Left lung (tissue), 10 donors: ENCODE data around the gene WASF3. TPM values are rescaled to one million over a fixed set of nuclear protein-coding genes. Genes with fewer than 3 reads are reported as not detected.
A peak's percentile ranks its signal among the peaks of the same experiment; 100 is the strongest.
"Not testable (repeated sequence)": the region's sequence is repeated elsewhere in the genome, so short reads cannot be mapped to it uniquely, and the experiment has no call there.

Experiments
- ATAC-seq: fragments of 200-7000 bp; cut with Tn5 transposase; one replicate; pipeline ENCODE4 v1.9.1; 2020; ENCODE audit warnings: moderate library complexity
- DNase-seq, 4 donors: peaks; one replicate each; pipeline ENCODE4 v3.0.0-alpha.2; 2013 to 2020
- H3K27ac ChIP-seq, 2 donors: fragments of 200-600 bp; sonication (generic) in 1 of 2; one replicate each; pipeline versions ENCODE4 v1.5.0 to v1.8.0; 2020 to 2021
- H3K27me3 ChIP-seq, 2 donors: fragments of 200-600 bp; sonication (generic) in 1 of 2; one replicate each; pipeline versions ENCODE4 v1.5.0 to v1.8.0; 2020 to 2021
- H3K36me3 ChIP-seq, 2 donors: fragments of 200-600 bp; sonication (generic) in 1 of 2; one replicate each; pipeline versions ENCODE4 v1.5.0 to v1.8.0; 2020 to 2021
- H3K4me1 ChIP-seq, 2 donors: fragments of 200-600 bp; one replicate each; pipeline ENCODE4 v1.8.0; 2021
- H3K4me3 ChIP-seq, 2 donors: fragments of 200-600 bp; sonication (generic) in 1 of 2; one replicate each; pipeline versions ENCODE4 v1.5.0 to v1.8.0; 2020 to 2021; ENCODE audit warnings: mild to moderate bottlenecking in 1 of 2
- H3K9me3 ChIP-seq, 2 donors: fragments of 200-600 bp; sonication (generic) in 1 of 2; one replicate each; pipeline versions ENCODE4 v1.5.0 to v1.8.0; 2020 to 2021
- CTCF ChIP-seq, 2 donors: fragments of 200-600 bp; sonication (generic) in 1 of 2; IDR thresholded peaks; one replicate each; pipeline versions ENCODE4 v1.5.0 to v1.8.0; 2021; ENCODE audit warnings: antibody characterized with exemption in 2 of 2
- intact Hi-C, 2 donors: fragments of 100-400 bp; cut with DNase I; formaldehyde crosslinking; loops; one replicate each; pipeline versions ENCODE4 v1.11.2 to v1.14.2; 2022
- polyA plus RNA-seq, 6 donors: library from polyadenylated mRNA; unstranded; fragments of 120-200 nt; gene quantifications; one replicate each; pipeline ENCODE4 v1.2.1, GENCODE V29; 2013; ENCODE audit not compliant: insufficient read length in 6 of 6
- total RNA-seq, 2 donors: library from RNA; stranded (reverse); fragmentation: NEBNext Ultra II Directional; extraction: Animal tissue kit (Norgen Biotek cat#: 25700); gene quantifications; one replicate each; pipeline ENCODE4 v1.2.1, GENCODE V29; 2021
- donor health status: DM: no; HTN: yes; CAD: no.
- donor health status: DM: no; HTN: no; CAD: no.

WASF3 gene
- total and polyA plus RNA-seq, 8 donors: 10.9 to 24.5 (median 21.2) TPM

DNA sequence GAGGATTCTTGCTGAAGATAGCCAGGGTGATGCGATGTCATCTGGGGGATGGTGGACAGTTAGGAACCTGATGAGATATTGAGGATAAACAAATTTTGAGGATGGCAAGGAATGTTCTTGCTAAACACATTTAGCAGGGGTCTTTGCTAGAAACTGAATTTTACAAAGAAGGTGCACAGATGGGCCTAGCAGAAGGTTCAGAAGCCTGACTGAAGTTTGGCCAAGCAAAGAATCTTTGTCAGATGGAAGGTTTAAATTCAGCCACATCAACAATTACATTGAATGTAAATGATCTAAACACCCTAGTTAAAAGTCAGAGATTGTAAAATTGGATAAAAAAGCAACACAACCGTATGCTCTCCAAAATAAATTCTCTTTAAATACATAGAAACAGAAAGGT, 68.8 kb downstream of the WASF3 start:
- no peak for TF ChIP-seq CTCF (IDR thresholded peaks at IDR 0.05)

GRCh38 chr13:26628706-26629105, 71.2 kb downstream of the WASF3 start:
- no peak for TF ChIP-seq CTCF (IDR thresholded peaks at IDR 0.05)
- intact Hi-C loops: no loop called here
- no peak overlapping the region for H3K4me3 ChIP-seq

More for the DNA sequence above, 68.8 kb downstream of the WASF3 start:
- peaks cover 0 to 20% of the 10 kb centered on the region in 2 donors for H3K9me3 ChIP-seq
- H3K36me3 ChIP-seq: no peaks in the 10 kb centered on the region
- no peak for ATAC-seq
- intact Hi-C loops: no loop called here
- H3K4me1 ChIP-seq: no peaks in the 10 kb centered on the region
- no peaks in the 10 kb centered on the region for H3K27me3 ChIP-seq
- no peak overlapping the region for H3K4me3 ChIP-seq
- no peak for DNase-seq
- H3K27ac ChIP-seq: no peak overlapping the region

DNA sequence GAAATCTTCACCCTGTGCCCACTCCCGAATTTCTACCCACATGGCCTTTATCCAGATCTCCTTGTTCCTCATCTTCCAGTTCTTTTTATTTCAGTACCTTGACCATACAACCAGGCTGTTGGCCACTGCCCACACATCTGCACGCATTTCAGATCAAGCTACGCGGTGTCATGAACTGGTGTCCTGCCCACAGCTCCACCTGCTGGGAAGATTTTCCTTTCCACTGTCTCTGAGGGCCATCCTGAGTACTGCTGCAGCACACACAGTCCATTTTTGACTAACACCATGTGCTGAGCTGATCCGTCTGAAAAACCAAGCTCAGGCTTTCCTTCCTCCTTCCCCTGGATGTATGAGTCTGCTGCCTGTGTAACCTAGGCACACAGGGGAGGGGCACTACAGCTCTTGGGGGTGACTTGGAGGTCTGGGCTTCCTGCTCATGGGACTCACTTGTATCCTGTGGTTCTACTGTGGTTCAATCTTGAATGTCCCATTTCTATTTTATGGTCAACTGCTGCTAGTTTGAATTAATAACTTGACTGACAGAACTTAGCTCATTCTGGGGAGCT, 71.9 kb downstream of the WASF3 start:
- H3K27me3 ChIP-seq: no peaks in the 10 kb centered on the region
- intact Hi-C loops: no loop called here
- no peak overlapping the region for H3K27ac ChIP-seq
- DNase-seq (no peak), ATAC-seq (peak; percentile 27)
- no peaks in the 10 kb centered on the region for H3K36me3 ChIP-seq
- no peak for TF ChIP-seq CTCF (IDR thresholded peaks at IDR 0.05)
- no peaks in the 10 kb centered on the region for H3K4me1 ChIP-seq
- H3K9me3 ChIP-seq: peaks cover 0 to 13% of the 10 kb centered on the region in 2 donors
- no peak overlapping the region for H3K4me3 ChIP-seq

More at GRCh38 chr13:26628706-26629105, 71.2 kb downstream of the WASF3 start:
- ATAC-seq (peak; percentile 81), DNase-seq (no peak)
- Histone ChIP-seq H3K36me3 (no peaks in the 10 kb centered on the region), H3K9me3 (peaks cover 0 to 19% of the 10 kb centered on the region in 2 donors), H3K27me3 (no peaks in the 10 kb centered on the region), H3K27ac (no peak overlapping the region), H3K4me1 (no peaks in the 10 kb centered on the region)

GRCh38 chr13:26635634-26636033, 78.2 kb downstream of the WASF3 start:
- intact Hi-C loops, H3K36me3 ChIP-seq, H3K27me3 ChIP-seq, ATAC-seq, H3K4me3 ChIP-seq, H3K27ac ChIP-seq, DNase-seq, H3K4me1 ChIP-seq, H3K9me3 ChIP-seq: not testable (repeated sequence)

GRCh38 chr13:26636073-26636472, 78.6 kb downstream of the WASF3 start:
- H3K4me1 ChIP-seq, DNase-seq, H3K36me3 ChIP-seq, intact Hi-C loops, H3K27ac ChIP-seq, H3K27me3 ChIP-seq, H3K4me3 ChIP-seq, ATAC-seq, H3K9me3 ChIP-seq: not testable (repeated sequence)

GRCh38 chr13:26646603-26647002, 89.1 kb downstream of the WASF3 start:
- Histone ChIP-seq H3K4me1 (no peaks in the 10 kb centered on the region), H3K4me3 (no peak overlapping the region), H3K36me3 (no peaks in the 10 kb centered on the region), H3K9me3 (peaks cover 0 to 15% of the 10 kb centered on the region in 2 donors), H3K27me3 (no peaks in the 10 kb centered on the region), H3K27ac (no peak overlapping the region)
- no peak for TF ChIP-seq CTCF (IDR thresholded peaks at IDR 0.05)
- DNase-seq (no peak), ATAC-seq (no peak)
- intact Hi-C loops: no loop called here
